ENCODE results near the gene NENF. TPM values are rescaled to one million over a fixed set of nuclear protein-coding genes. Genes with fewer than 3 reads are reported as not detected.

Gene NENF
- total and polyA plus RNA-seq, 4 donors, result 6.6 to 44.3 (median 16.0) TPM

GRCh38 chr1:212490276-212490675 is 57.6 kb downstream of the NENF start:
- Histone ChIP-seq H3K4me1 (ENCODE audit: control insufficient read depth in 4 of 4, insufficient read depth in 4 of 4, low read length in 3 of 4) (no peaks in the 10 kb centered on the region), H3K27me3 (ENCODE audit: control insufficient read depth in 4 of 4, insufficient read depth in 4 of 4, low read length in 3 of 4) (no peaks in the 10 kb centered on the region), H3K4me3 (ENCODE audit: low read depth in 1 of 3, low read length in 3 of 3) (no peak overlapping the region), H3K27ac (ENCODE audit: low read depth in 1 of 2, low read length in 2 of 2) (no peak overlapping the region), H3K36me3 (ENCODE audit: control insufficient read depth in 4 of 4, insufficient read depth in 3 of 4, low read depth in 1 of 4, low read length in 3 of 4) (no peaks in the 10 kb centered on the region), H3K9ac (ENCODE audit: low read depth in 1 of 2, low read length in 2 of 2) (no peak overlapping the region), H3K9me3 (ENCODE audit: control insufficient read depth in 4 of 4, low read length in 3 of 4) (no peaks in the 10 kb centered on the region)
- DNase-seq (ENCODE audit: low spot score), result no peak
- WGBS, result 85% methylated on average over 2 of the region's 2 CpGs
- TF ChIP-seq ZBTB33 (IDR thresholded peaks at IDR 0.05) (no peak), GABPA (IDR thresholded peaks at IDR 0.05 in 1 of 2, conservative IDR thresholded peaks at IDR 0.05 in 1 of 2) (no peak), RXRA (IDR thresholded peaks at IDR 0.05) (no peak), YY1 (IDR thresholded peaks at IDR 0.05) (no peak), REST (IDR thresholded peaks at IDR 0.05) (no peak), TAF1 (conservative IDR thresholded peaks at IDR 0.05) (no peak), CTCF (IDR thresholded peaks at IDR 0.05; ENCODE audit: low read depth, low read length, missing input control) (no peak), JUND (IDR thresholded peaks at IDR 0.05) (no peak), MAX (IDR thresholded peaks at IDR 0.05) (no peak), EGR1 (IDR thresholded peaks at IDR 0.05; ENCODE audit: low read depth in 2 of 2) (no peak), FOXA2 (IDR thresholded peaks at IDR 0.05) (no peak), NR2F2 (IDR thresholded peaks at IDR 0.05) (no peak), SP1 (IDR thresholded peaks at IDR 0.05) (no peak), HNF4G (IDR thresholded peaks at IDR 0.05) (no peak), RAD21 (IDR thresholded peaks at IDR 0.05) (no peak), FOXA1 (IDR thresholded peaks at IDR 0.05) (no peak), ATF3 (IDR thresholded peaks at IDR 0.05) (no peak), HNF4A (conservative IDR thresholded peaks at IDR 0.05) (no peak)
